Ovary (tissue), 3 donors: ENCODE results near the gene HOXB2.

Experiments
- CTCF ChIP-seq, 3 donors: fragments of 450-650 bp in 2 of 3; fragments of 200-600 bp in 1 of 3; IDR thresholded peaks; one replicate each; pipeline versions ENCODE4 v1.5.1 to v1.8.0; 2016 to 2022; ENCODE audit warnings: antibody characterized with exemption in 3 of 3, mild to moderate bottlenecking in 1 of 3
- EP300 ChIP-seq: sonication (generic); formaldehyde crosslinking; IDR thresholded peaks from one replicate; pipeline ENCODE4 v1.6.1; 2017; ENCODE audit warnings: antibody characterized with exemption
- donor health status: DM: no; HTN: no; CAD: no.

- TF ChIP-seq CTCF (IDR thresholded peaks at IDR 0.05): no peak
- TF ChIP-seq EP300: no peak
These were observed 21.8 kb upstream of the HOXB2 start for GRCh38 chr17:48566717-48567116.
